ENCODE measurements around the gene CCDC158.

Gene CCDC158

DNA sequence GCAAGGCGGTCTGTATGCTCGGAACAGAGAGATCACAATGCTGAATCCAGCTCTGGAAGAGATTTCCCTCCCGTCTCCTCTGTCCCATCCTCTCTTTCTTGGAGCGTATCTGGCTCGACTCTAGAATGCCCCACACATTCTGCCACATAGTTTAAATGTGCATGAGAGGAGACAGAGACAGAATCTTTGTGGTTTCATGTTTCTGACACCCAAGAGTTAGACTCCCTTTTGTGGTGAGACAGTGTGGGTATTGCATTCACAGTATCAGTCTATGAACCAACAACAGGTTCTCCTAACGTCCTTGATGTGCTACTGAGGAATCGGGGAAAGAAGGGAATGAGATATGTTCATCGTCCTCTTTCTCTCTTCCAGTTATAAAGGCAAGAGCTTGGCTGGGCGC, 144.1 kb downstream of the CCDC158 start:
- no peak for DNase-seq

DNA sequence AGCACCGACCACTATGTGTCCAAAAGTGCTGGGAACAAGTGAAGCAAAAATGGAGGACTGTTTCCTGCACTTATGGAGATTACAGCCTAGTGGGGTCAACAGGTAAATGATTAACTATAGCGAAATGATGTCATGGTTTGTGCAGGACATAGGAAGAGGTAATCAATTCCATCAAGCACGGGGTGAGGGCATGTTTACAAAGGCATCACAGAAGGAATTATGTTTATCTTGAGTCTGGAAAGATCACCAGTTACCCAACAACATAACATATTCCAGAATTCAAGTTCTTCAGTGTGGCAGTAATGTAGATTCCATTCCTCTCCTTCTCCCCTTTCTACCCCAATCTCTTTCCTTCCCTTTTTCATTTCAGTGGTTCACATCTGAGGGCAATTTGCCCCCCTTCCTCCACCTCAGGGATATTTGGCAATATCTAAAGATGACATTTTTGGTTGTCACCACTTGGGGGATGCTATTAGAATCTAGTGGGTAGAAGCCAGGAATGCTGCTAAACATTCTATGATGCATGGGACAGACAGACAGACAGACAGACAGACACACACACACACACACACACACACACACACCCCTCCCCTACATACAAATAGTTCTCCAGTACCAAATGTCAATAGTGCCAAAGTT, 145.3 kb downstream of the CCDC158 start:
- no peak for DNase-seq

DNA sequence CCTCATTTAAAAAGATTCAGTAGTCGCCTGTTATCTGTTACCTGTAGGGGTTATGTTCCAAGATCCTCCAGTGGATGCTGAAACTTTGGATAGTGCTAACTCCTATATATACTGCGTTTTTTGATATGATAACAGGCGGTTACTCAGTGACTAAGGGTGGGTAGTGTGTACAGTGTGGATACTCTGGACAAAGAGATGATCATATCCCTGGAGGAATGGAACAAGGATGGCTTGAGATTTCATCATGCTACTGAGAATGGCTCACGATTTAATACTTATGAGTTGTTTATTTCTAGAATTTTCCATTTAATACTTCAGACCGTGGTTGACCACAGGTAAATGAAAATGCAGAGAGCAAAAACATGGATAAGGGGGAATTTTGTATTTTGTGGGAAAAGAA, 147.9 kb downstream of the CCDC158 start:
- DNase-seq, result no peak

DNA sequence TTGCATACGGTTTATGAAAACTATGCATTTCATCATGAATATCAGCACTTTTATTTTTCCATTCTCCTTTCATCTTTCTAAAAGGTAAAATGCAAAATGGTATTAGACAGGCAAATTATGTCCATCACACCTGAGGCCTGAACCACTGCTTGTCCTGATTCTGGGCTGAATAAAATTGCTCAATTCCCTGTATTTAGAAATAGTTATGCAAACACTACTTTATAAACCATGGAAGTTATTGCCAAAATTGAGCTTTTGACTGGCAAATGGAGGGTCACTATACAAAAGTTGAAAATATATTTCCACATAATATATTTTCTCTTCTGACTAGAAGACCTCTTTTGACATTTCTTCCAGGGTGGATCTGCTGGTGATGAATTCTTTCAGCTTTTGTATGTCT, 148.4 kb downstream of the CCDC158 start:
- DNase-seq, result no peak

DNA sequence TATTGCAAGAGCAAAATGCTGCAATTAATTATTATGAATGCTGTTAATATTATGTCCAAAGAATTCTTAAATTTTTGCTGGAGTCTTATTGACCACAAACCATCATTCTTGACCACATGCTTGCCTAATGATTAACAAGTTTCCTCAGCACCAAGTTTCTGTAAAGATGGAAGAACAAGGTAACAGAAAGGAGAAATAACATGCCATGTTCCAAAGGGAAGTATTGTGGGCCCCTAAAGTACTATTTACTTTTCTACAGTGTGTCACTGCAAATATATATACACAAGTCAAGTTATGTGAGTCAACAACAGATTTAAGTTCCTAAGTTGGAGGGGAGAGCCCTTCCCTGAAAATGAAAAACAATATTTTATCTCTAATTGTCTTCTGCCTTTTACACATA, 148.9 kb downstream of the CCDC158 start:
- DNase-seq, result no peak

DNA sequence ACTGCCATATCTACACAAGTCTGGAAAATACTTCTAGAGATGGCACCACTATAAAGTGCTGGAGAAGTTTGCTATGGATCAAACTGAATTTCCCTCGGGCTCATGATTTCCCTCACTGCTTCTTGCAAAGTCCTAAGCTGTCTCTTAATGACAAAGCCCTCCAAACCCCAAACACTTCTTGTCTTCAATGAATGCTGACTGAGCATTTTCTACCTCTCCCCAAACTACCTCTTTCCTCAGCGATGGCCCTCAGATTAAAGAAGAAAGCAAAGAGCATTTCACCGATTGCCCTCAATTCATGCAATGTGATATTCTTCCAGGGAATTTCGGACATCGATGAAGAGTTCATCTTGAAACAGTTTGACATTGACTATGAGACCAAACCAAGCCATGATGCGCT, 149.7 kb downstream of the CCDC158 start:
- DNase-seq, result no peak

DNA sequence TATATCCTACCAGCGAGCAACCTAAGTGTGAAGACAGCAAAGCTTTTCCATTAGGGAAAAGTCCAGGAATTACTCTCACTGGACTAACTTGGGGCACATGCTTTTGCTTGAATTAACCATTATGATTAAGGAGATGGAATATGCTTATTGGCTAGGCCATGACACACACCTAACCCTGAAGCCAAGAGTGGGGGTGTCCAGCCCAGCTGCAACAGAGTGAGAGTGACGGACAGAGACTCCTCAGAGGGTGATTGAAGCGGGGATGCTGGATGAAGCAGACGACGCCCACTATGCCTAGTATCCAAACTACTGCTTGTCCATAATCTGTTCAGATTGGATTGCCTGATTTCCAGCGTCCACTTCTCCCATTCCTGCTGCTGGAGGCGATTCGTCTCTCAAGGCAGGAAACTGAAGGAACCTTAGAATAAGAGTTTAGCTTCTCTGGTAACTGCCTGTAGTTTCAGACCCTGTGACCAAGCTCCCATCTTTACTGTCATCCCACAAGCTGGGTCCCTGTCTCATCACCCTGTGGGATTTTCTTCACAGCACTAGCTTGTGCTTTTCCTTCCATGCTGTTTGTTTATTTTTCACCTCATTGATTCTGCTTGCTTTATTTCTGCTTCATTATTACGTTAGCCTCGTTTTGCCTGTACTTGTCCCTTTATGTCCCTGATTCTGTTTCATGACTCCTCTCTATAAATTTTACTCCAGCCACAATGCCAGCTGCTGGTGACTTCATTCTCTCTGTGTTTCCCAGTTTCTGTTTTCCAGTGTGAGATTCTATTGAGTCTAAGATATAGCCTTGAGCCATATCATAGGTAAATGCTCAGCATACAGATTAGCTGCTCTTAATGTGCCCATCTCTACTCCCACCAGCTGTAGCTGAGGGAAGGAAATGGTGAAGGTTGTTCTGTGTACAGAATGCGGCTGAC, 150.4 kb downstream of the CCDC158 start:
- DNase-seq, result no peak

DNA sequence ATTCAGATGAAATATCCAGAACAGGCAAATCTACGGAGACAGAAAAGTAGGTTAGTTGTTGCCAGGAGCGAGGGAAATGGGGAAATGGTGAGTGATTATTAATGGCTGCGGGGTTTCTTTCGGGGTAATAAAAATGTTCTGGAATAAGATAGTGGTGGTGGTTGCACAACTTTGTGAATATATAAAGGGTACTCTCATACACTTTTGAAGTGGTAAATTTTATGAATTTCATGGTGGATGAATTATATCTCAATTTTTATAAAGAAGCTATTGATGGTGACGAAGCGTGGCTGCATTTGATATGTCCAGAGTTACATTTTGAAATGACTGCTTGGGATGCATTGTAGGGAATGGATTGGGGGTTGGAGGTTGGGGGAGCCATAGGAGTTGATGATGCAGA, 153.1 kb downstream of the CCDC158 start:
- DNase-seq, result no peak

DNA sequence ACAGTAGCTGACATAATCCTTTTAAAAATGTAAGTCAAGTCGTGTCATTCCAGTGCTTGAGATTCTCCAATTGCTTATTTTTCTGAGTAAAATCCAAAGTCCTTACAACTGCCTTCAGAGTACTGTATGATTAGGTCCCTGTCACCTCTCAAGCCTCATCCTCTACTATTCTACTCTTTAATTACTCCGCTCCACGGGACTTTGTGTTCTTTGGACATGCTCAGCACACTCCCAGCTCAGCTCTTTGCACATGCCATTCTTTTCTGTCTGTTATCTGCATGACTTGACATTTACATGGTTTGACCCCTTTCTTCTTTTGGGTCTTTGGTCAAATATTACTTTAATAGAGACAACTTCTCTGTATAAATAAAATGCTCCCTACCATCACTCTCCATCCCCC, 154.3 kb downstream of the CCDC158 start:
- DNase-seq, result no peak

DNA sequence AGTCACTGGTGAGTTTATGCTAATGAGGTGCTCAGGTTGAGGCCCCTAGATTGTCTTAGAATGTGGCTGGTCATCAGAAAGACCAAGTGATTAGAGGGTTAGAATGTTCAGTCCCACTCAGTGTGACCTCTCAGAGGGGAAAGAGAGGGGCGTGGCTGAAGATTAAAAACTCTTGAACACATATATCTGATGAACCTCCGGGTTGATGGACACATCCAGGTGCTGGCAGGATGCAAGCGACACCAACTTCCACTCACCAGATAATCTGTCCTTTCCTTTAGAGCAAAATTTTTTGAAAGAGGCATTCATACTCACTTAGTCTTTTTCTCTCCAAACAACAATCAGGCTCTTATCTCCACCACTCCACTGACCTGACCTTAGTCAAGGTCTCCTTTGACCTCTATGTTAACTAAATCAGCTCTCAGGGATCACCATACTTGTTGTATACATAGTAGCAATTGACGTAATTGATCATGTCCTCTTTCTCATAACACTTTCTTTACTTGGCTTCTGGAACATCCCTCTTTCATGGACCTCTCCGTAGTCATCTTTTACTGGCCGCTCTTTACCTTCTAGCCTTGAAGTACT, 155.2 kb downstream of the CCDC158 start:
- DNase-seq, result no peak
